Choroid plexus epithelial cell (primary cell): ENCODE measurements around the gene KRTAP5-5.
A peak's percentile ranks its signal among the peaks of the same experiment; 100 is the strongest.

Experiments used
- DNase-seq: peaks from one replicate; pipeline ENCODE4 v3.0.0-alpha.2; 2010; ENCODE audit warnings: low read depth
- H3K4me3 ChIP-seq: 2 replicates; pipeline ENCODE4 v1.5.1; 2011; ENCODE audit warnings: low read depth, mild to moderate bottlenecking, control low read depth, low read length, moderate library complexity
- CTCF ChIP-seq: conservative IDR thresholded peaks from 2 replicates; pipeline ENCODE4 v1.5.1; 2011; ENCODE audit warnings: low read depth, mild to moderate bottlenecking, control low read depth, inconsistent platforms, low read length, moderate library complexity

The KRTAP5-5 gene

GRCh38 chr11:1651411-1651980 lies 21.9 kb downstream of the KRTAP5-5 start:
- H3K4me3 ChIP-seq, result no peak overlapping the region
- TF ChIP-seq CTCF, result no peak
- DNase-seq, result no peak

GRCh38 chr11:1652026-1652425 lies 22.5 kb downstream of the KRTAP5-5 start:
- DNase-seq, result no peak
- H3K4me3 ChIP-seq, result no peak overlapping the region
- no peak for TF ChIP-seq CTCF

- no peak for TF ChIP-seq CTCF
- DNase-seq, result no peak
- H3K4me3 ChIP-seq, result no peak overlapping the region
Observed at GRCh38 chr11:1652442-1652770, 22.8 kb downstream of the KRTAP5-5 start.

- no peak overlapping the region for H3K4me3 ChIP-seq
- TF ChIP-seq CTCF, result peak; percentile 91
- DNase-seq, result peak; percentile 59
Observed at GRCh38 chr11:1652771-1653540, 23.4 kb downstream of the KRTAP5-5 start.

- H3K4me3 ChIP-seq, result no peak overlapping the region
- DNase-seq, result no peak
- TF ChIP-seq CTCF, result no peak
Observed at GRCh38 chr11:1653541-1654387, 24.2 kb downstream of the KRTAP5-5 start.

- no peak for TF ChIP-seq CTCF
- no peak overlapping the region for H3K4me3 ChIP-seq
- peak; percentile 10 for DNase-seq
Observed at GRCh38 chr11:1654388-1655167, 25.0 kb downstream of the KRTAP5-5 start.
